SK-N-SH (cell line): ENCODE data around the gene PRKCA. TPM values are rescaled to one million over a fixed set of nuclear protein-coding genes. Genes with fewer than 3 reads are reported as not detected.
A peak's percentile ranks its signal among the peaks of the same experiment; 100 is the strongest.

Experiments used
- CTCF ChIA-PET: fragments of 300-600, 350-600 bp; formaldehyde crosslinking; extraction: SDS; loops from one replicate; lab custom pipeline; 2021; lab: Yijun Ruan, JAX
- POLR2A ChIA-PET: fragments of 350-600 bp; sonication (Branson Sonifier 250); formaldehyde crosslinking; extraction: SDS; loops from one replicate; lab custom pipeline; 2020; ENCODE audit warnings: antibody characterized with exemption, inconsistent platforms; lab: Yijun Ruan, JAX
- DNase-seq: peaks from one replicate; pipeline ENCODE4 v3.0.0; 2012
- H2AFZ ChIP-seq: fragments of 200-600 bp; sonication (generic); 2 replicates; pipeline ENCODE4 v1.8.1; 2016; ENCODE audit warnings: antibody characterized with exemption, mild to moderate bottlenecking, low read depth
- H3F3A ChIP-seq: fragments of 200-600 bp; sonication (generic); replicated peaks from 2 replicates; pipeline ENCODE3; 2016; ENCODE audit warnings: antibody characterized with exemption, mild to moderate bottlenecking; ENCODE audit not compliant: insufficient read depth
- H3K27ac ChIP-seq, 2 experiments: fragments of 200-500 bp in 1 of 2; fragments of 200-600 bp in 1 of 2; sonication (Bioruptor generic) in 1 of 2; sonication (generic), shearing (Covaris generic) in 1 of 2; 2 replicates each; pipeline versions ENCODE4 v1.5.1 to v1.6.1; 2014 to 2016; ENCODE audit warnings: low read depth in 2 of 2, inconsistent platforms in 1 of 2, low read length in 1 of 2, mild to moderate bottlenecking in 1 of 2, mixed read lengths in 1 of 2
- H3K27me3 ChIP-seq: fragments of 200-600 bp; sonication (generic), shearing (Covaris generic); 2 replicates; pipeline ENCODE4 v1.6.1; 2016; ENCODE audit warnings: mixed run types; ENCODE audit not compliant: insufficient read depth
- H3K36me3 ChIP-seq, 2 experiments: fragments of 200-500 bp in 1 of 2; fragments of 200-600 bp in 1 of 2; sonication (Bioruptor generic) in 1 of 2; sonication (generic) in 1 of 2; replicated peaks in 1 of 2; 2 replicates each; pipeline versions ENCODE3 to v1.5.1; 2014 to 2016; ENCODE audit warnings: low read length in 1 of 2, mild to moderate bottlenecking in 1 of 2; ENCODE audit not compliant: insufficient read depth in 2 of 2, control insufficient read depth in 1 of 2
- H3K4me1 ChIP-seq, 2 experiments: fragments of 200-500 bp in 1 of 2; fragments of 200-600 bp in 1 of 2; sonication (Bioruptor generic) in 1 of 2; sonication (generic), shearing (Covaris generic) in 1 of 2; 2 replicates each; pipeline versions ENCODE4 v1.5.1 to v1.6.1; 2014 to 2016; ENCODE audit warnings: low read depth in 1 of 2, low read length in 1 of 2, mixed run types in 1 of 2; ENCODE audit not compliant: insufficient read depth in 2 of 2, control insufficient read depth in 1 of 2
- H3K4me2 ChIP-seq: fragments of 200-600 bp; sonication (generic), shearing (Covaris generic); 2 replicates; pipeline ENCODE4 v1.6.1; 2017; ENCODE audit warnings: mixed run types
- H3K4me3 ChIP-seq, 2 experiments: fragments of 200-500 bp in 1 of 2; fragments of 200-600 bp in 1 of 2; sonication (Bioruptor generic) in 1 of 2; sonication (generic), shearing (Covaris generic) in 1 of 2; 2 replicates each; pipeline versions ENCODE4 v1.5.1 to v1.8.1; 2014 to 2016; ENCODE audit warnings: low read depth in 2 of 2, inconsistent platforms in 1 of 2, low read length in 1 of 2, mild to moderate bottlenecking in 1 of 2, mixed read lengths in 1 of 2, moderate library complexity in 1 of 2
- H3K79me2 ChIP-seq: fragments of 200-600 bp; sonication (generic); 2 replicates; pipeline ENCODE4 v1.8.1; 2017; ENCODE audit warnings: mild to moderate bottlenecking; ENCODE audit not compliant: insufficient read depth
- H3K9ac ChIP-seq: fragments of 200-600 bp; sonication (generic); 2 replicates; pipeline ENCODE4 v1.6.1; 2017; ENCODE audit warnings: mixed run types
- H3K9me2 ChIP-seq: fragments of 200-600 bp; sonication (generic); 2 replicates; pipeline ENCODE4 v1.6.1; 2017; ENCODE audit warnings: mixed run types
- H3K9me3 ChIP-seq: fragments of 200-600 bp; sonication (generic); 2 replicates; pipeline ENCODE4 v1.6.1; 2017; ENCODE audit warnings: mixed run types, mild to moderate bottlenecking, moderate library complexity
- H4K20me1 ChIP-seq: fragments of 200-600 bp; sonication (generic); 2 replicates; pipeline ENCODE4 v1.6.1; 2017; ENCODE audit warnings: mild to moderate bottlenecking, mixed run types; ENCODE audit not compliant: insufficient read depth
- ELF1 ChIP-seq: IDR thresholded peaks from 2 replicates; pipeline ENCODE4 v1.4.0; 2012
- EP300 ChIP-seq, 2 experiments: IDR thresholded peaks; 2 replicates each; pipeline versions ENCODE4 v1.4.0 to v1.6.1; 2012; ENCODE audit warnings: borderline replicate concordance in 1 of 2, low read depth in 1 of 2, low read length in 1 of 2
- EZH2phosphoT487 ChIP-seq: fragments of 200-600 bp; sonication (generic); IDR thresholded peaks from 2 replicates; pipeline ENCODE4 v1.6.1; 2017; ENCODE audit warnings: low read depth, mixed run types, mild to moderate bottlenecking, antibody characterized with exemption, moderate library complexity, borderline replicate concordance
- GABPA ChIP-seq: IDR thresholded peaks from 2 replicates; pipeline ENCODE4 v1.4.0; 2012; ENCODE audit warnings: low read depth, mild to moderate bottlenecking
- RXRA ChIP-seq: IDR thresholded peaks from 2 replicates; pipeline ENCODE4 v1.4.0; 2012; ENCODE audit warnings: low read depth, mild to moderate bottlenecking, borderline replicate concordance
- WGBS: methylation state at CpG from one replicate; pipeline ENCODE4 v1.1.6; 2017; ENCODE audit warnings: low lambda C conversion rate; 5-methylcytosine and 5-hydroxymethylcytosine counted together
- polyA plus RNA-seq, 3 experiments: library from polyadenylated mRNA; depleted of rRNA; stranded (reverse); fragments of >200 nt; gene quantifications; 2 replicates each; pipeline ENCODE4 v1.2.3, GENCODE V29; 2012
- TF ChIP-seq, protein P1 (sequence below): IDR thresholded peaks from 2 replicates; pipeline ENCODE4 v1.4.0; 2012; ENCODE audit warnings: low read depth, borderline replicate concordance

The PRKCA gene
- polyA plus RNA-seq, 1 of the 3 experiments (the other 2 are of a cell fraction): 108 TPM

DNA sequence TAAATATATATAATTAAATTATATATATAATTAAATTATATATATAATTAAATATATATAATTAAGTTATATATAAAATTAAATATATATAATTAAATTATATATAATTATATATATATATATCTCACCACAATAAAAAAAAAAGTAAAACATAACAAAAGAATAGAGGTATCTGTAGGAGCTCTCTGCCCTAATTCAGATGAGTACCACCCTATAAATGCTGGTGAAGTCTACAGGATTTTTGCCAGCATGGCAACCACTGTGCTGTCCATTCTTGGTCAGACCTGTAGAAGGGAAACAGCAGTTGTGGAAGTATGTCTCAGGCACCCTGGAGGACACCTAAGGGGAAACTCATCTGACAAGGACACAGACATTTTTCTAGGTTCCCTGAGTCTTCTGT, 259.7 kb downstream of the PRKCA start:
- peaks cover under 1 to 27% of the 10 kb centered on the region in 2 experiments; a peak in 3 of 4 replicates for H3K4me1 ChIP-seq
- no peaks in the 10 kb centered on the region for H3K9me3 ChIP-seq
- no peaks in the 10 kb centered on the region for H3K9me2 ChIP-seq
- no peak overlapping the region for H3K9ac ChIP-seq
- no peak overlapping the region for H2AFZ ChIP-seq
- H4K20me1 ChIP-seq: 0 out of 2 replicates have a peak, but pooled peaks cover 7% of the 10 kb centered on the region
- peaks cover 91% of the 10 kb centered on the region for H3K79me2 ChIP-seq
- ChIA-PET CTCF (interaction anchor here (0.9 to 1.4 kb wide), 3 partner anchors 11 to 307 kb away, joined by 3 to 4 read pairs (median 4); no protein-coding TSS in a partner anchor), POLR2A (no interaction called here)
- no peaks in the 10 kb centered on the region for H3K27me3 ChIP-seq
- DNase-seq: no peak
- no peak overlapping the region for H3K4me3 ChIP-seq
- H3K36me3 ChIP-seq: peaks cover 0 to 23% of the 10 kb centered on the region in 2 experiments
- H3K27ac ChIP-seq: no peak overlapping the region
- peaks cover 50% of the 10 kb centered on the region for H3F3A ChIP-seq
- no peak overlapping the region for H3K4me2 ChIP-seq
- no peak for TF ChIP-seq ELF1
- TF ChIP-seq, protein P1, sequence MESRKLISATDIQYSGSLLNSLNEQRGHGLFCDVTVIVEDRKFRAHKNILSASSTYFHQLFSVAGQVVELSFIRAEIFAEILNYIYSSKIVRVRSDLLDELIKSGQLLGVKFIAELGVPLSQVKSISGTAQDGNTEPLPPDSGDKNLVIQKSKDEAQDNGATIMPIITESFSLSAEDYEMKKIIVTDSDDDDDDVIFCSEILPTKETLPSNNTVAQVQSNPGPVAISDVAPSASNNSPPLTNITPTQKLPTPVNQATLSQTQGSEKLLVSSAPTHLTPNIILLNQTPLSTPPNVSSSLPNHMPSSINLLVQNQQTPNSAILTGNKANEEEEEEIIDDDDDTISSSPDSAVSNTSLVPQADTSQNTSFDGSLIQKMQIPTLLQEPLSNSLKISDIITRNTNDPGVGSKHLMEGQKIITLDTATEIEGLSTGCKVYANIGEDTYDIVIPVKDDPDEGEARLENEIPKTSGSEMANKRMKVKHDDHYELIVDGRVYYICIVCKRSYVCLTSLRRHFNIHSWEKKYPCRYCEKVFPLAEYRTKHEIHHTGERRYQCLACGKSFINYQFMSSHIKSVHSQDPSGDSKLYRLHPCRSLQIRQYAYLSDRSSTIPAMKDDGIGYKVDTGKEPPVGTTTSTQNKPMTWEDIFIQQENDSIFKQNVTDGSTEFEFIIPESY: no peak
- no peak for TF ChIP-seq EP300 (IDR thresholded peaks at IDR 0.05; ENCODE audit: borderline replicate concordance in 1 of 2, low read depth in 1 of 2, low read length in 1 of 2)

DNA sequence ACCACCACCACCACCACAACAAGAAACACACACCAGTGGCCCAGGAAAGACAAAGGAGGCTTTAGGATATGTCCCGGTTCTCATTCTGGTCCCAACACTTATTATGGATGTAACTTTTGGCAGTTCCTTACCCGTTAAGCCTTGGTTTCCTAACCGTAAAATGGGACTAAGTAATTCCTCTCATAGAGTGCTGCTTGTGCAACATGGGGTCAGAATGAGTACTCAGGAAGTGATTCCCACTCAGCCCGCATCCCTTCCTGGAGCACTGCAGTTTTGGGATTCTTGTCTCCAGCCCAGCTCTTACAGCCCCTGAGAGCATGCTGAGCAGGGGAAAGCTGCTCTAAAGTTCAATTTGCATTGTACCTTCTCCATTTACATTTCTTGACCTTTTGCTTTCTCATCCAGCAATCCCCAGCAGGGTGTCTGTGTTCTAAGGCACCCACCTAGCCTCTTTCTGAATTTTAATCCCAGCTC, 262.6 kb downstream of the PRKCA start:
- TF ChIP-seq ELF1 (no peak), RXRA (0 out of 2 replicates have a peak, but pooled peaks have one; percentile 20), EZH2phosphoT487 (no peak), GABPA (peak; percentile 72)
- Histone ChIP-seq H3K36me3 (peaks cover 0 to 28% of the 10 kb centered on the region in 2 experiments), H3K79me2 (peaks cover 82% of the 10 kb centered on the region), H2AFZ (no peak overlapping the region), H3F3A (peaks cover 52% of the 10 kb centered on the region), H4K20me1 (peaks cover 4% of the 10 kb centered on the region; the same call in 1 of the 2 replicates), H3K9me2 (no peaks in the 10 kb centered on the region), H3K9me3 (no peaks in the 10 kb centered on the region), H3K9ac (no peak overlapping the region), H3K4me3 (no peak overlapping the region), H3K27ac (peak overlapping the region in 1 of 2 experiments; percentile 97; a peak in 2 of 4 replicates), H3K27me3 (no peaks in the 10 kb centered on the region), H3K4me2 (0 out of 2 replicates have a peak overlapping the region, but pooled peaks have one; percentile 6), H3K4me1 (peaks cover 13 to 31% of the 10 kb centered on the region in 2 experiments)
- DNase-seq: no peak
- WGBS: 87% methylated on average over 4 of the region's 4 CpGs
- ChIA-PET POLR2A (no interaction called here), CTCF (interaction anchor here (2.6 to 3.0 kb wide), 2 partner anchors 12 to 310 kb away, joined by 11 to 26 read pairs; no protein-coding TSS in a partner anchor)
